GM12872 (cell line): Measurements from ENCODE around the gene ATF7IP.

ENCODE experiments used
- CTCF ChIP-seq: IDR thresholded peaks from 3 replicates; pipeline ENCODE4 v1.5.1; 2011; ENCODE audit warnings: low read depth, mild to moderate bottlenecking, low read length, moderate library complexity; ENCODE audit not compliant: insufficient read depth

Gene ATF7IP

DNA sequence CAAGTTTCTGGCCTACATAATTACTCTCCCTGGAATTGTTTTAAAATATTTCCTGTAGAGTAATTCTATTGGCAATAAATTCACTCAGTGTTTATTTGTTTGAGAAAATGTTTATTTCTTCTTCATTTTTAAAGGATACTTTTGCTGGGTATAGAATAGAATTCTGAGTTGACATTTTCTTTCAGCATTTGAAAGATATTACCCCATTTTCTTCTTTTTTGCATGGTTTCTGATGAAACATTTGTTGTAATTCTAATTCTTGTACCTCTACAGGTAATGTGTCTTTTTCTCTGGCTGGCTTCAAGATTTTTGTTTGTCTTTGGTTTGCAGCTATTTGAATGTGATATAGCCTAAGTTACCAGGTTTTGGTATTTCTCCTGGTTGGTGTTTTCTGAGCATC, 25.1 kb upstream of the ATF7IP start:
- TF ChIP-seq CTCF, result no peak

GRCh38 chr12:14356147-14356546, 9.3 kb upstream of the ATF7IP start:
- TF ChIP-seq CTCF, result no peak

DNA sequence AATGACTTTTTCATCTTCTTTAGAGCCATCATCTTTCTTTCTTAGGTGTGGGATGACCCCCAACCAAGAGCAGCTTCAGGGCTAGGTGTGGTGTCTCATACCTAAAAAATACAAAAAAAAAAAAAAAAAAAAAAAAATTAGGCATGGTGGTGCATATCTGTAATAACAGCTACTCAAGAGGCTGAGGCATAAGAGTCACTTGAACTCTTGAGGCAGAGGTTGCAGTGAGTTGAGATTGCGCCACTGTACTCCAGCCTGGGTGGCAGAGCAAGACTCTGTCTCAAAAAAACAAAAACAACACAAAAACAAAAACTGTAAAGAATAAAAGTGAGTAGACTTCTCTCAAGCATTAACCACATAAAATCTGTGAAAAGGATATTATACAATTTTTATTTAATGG, 8.0 kb upstream of the ATF7IP start:
- TF ChIP-seq CTCF, result no peak

DNA sequence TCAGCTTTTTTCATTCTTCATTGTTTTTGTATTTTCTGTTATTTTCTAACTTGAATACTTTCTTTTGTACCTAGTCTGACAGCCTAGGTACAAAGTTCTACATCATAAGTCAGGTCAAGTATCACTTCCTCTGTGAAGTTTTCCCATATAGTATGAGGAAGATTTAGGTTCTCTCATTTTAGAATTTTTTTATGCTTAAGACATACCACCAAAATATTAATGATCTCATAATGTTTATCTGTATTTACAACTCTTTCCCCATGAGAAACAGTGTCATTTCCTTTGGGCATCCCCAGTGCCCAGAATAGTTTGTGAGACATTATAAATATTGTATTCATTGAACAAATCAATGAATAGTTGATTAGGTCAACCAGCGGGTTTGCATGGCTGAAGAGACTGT, 3.1 kb upstream of the ATF7IP start:
- TF ChIP-seq CTCF, result no peak

DNA sequence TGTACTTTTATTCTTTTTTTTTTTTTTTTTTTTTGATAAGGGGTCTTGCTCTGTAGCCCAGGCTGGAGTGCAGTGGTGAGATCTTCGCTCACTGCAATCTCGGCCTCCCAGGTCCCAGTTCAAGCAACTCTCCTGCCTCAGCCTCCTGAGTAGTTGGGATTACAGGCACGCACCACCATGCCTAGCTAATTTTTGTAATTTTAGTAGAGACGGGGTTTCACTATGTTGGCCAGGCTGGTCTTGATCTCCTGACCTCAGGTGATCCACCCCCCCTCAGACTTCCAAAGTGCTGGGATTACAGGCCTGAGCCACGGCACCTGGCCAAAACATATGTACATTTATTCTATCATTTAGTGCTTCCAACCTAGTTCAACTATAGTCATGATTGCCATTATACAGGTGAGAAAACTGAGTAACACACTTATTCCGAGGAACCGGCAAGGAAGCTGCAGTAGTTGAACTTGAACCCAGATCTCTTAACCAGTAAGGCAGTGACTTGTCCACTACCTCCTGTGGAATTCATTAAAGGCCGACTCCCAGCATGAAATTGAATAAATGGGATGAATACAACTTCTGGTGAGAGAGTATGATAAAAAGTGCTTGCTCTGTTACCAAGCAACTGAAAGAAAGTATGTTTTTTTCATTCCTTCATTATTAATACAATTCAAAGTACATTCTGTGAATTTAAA, 755 bp upstream of the ATF7IP start:
- no peak for TF ChIP-seq CTCF

- peak; percentile 31; the same call in 2 of the 3 replicates for TF ChIP-seq CTCF
Observed at GRCh38 chr12:14366209-14367039, 942 bp downstream of the ATF7IP start.

DNA sequence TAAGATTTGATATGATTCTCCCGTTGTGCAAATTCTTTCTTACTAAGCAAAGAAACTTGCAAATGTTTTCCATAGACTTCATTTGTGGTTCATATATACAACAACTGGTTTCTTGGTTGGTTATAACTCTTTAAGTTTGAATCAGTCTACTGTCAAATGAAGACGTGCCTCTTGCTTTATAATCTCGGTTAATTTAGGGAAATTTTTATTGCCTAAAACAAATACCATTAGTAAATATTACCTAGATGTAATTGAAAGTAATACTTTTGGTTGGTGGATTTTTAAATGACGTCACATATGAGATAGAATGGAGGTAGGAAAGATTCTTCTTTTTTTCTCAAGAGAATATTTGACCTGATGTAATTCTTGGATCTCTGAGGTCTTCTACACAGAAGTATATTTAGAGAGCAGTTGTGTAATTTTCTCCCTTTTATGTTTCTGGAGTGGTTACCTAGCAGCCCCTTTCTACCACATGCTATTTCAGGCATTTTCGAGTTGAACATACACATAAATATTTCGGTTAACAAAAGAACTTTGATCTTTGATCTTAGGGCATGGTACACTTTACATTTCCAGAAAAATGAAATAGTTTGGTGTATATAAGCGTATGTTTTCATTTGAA, 1.7 kb downstream of the ATF7IP start:
- TF ChIP-seq CTCF, result no peak
